ENCODE results near the gene SMC4.

Gene SMC4

DNA sequence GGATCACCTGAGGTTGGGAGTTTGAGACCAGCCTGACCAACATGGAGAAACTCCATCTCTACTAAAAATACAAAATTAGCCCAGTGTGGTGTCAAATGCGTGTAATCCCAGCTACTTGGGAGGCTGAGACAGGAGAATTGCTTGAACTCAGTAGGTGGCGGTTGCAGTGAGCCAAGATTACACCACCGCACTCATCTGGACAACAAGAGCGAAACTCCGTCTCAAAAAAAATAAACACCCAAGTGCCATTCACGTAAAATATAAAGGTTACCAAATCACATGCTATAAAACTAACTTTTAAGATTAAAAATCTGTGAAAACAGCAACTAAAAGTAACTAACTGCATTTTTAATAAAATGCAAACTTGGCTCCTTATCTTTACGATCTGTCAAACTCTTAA is 41.2 kb downstream of the SMC4 start:
- Histone ChIP-seq H3K4me3 (ENCODE audit: low read depth, low read length) (no peak overlapping the region), H3K27ac (no peak overlapping the region), H3K27me3 (ENCODE audit: control insufficient read depth, insufficient read depth, low read length) (no peaks in the 10 kb centered on the region), H3K9ac (no peak overlapping the region), H2AFZ (no peak overlapping the region), H3K4me1 (no peaks in the 10 kb centered on the region), H3K36me3 (ENCODE audit: control insufficient read depth, insufficient read depth, low read length) (no peaks in the 10 kb centered on the region), H3K4me2 (ENCODE audit: low read length) (no peak overlapping the region), H3K79me2 (no peaks in the 10 kb centered on the region), H3K9me3 (ENCODE audit: control insufficient read depth, low read length) (no peaks in the 10 kb centered on the region)
- TF ChIP-seq, protein P1, sequence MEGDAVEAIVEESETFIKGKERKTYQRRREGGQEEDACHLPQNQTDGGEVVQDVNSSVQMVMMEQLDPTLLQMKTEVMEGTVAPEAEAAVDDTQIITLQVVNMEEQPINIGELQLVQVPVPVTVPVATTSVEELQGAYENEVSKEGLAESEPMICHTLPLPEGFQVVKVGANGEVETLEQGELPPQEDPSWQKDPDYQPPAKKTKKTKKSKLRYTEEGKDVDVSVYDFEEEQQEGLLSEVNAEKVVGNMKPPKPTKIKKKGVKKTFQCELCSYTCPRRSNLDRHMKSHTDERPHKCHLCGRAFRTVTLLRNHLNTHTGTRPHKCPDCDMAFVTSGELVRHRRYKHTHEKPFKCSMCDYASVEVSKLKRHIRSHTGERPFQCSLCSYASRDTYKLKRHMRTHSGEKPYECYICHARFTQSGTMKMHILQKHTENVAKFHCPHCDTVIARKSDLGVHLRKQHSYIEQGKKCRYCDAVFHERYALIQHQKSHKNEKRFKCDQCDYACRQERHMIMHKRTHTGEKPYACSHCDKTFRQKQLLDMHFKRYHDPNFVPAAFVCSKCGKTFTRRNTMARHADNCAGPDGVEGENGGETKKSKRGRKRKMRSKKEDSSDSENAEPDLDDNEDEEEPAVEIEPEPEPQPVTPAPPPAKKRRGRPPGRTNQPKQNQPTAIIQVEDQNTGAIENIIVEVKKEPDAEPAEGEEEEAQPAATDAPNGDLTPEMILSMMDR (IDR thresholded peaks at IDR 0.05), result no peak

DNA sequence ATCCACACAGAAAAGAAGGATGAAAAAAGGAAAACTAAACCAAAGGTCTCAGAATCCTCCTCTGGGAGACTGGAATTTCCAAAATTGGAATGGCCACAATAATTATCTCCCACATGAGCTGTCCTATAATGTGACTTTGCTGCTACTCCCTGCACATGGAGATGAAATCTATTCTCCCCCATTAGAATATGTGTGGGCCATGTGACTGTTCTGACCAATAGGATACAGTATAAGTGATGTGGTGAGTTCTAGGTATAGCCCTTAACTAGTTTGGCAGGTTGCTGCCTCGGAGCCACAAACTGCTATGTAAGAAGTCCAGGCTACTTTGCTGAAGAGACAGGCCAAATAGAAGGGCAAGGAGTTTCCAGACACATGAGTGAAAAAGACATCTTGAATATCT is 45.0 kb downstream of the SMC4 start:
- no peaks in the 10 kb centered on the region for H3K79me2 ChIP-seq
- no peaks in the 10 kb centered on the region for H3K27me3 ChIP-seq (ENCODE audit: control insufficient read depth, insufficient read depth, low read length)
- H3K27ac ChIP-seq, result no peak overlapping the region
- no peak overlapping the region for H3K4me2 ChIP-seq (ENCODE audit: low read length)
- no peaks in the 10 kb centered on the region for H3K9me3 ChIP-seq (ENCODE audit: control insufficient read depth, low read length)
- H3K4me3 ChIP-seq (ENCODE audit: low read depth, low read length), result no peak overlapping the region
- no peak overlapping the region for H2AFZ ChIP-seq
- no peak overlapping the region for H3K9ac ChIP-seq
- no peaks in the 10 kb centered on the region for H3K36me3 ChIP-seq (ENCODE audit: control insufficient read depth, insufficient read depth, low read length)
- peaks cover 2% of the 10 kb centered on the region for H3K4me1 ChIP-seq
- TF ChIP-seq, protein P1 (IDR thresholded peaks at IDR 0.05), result no peak

DNA sequence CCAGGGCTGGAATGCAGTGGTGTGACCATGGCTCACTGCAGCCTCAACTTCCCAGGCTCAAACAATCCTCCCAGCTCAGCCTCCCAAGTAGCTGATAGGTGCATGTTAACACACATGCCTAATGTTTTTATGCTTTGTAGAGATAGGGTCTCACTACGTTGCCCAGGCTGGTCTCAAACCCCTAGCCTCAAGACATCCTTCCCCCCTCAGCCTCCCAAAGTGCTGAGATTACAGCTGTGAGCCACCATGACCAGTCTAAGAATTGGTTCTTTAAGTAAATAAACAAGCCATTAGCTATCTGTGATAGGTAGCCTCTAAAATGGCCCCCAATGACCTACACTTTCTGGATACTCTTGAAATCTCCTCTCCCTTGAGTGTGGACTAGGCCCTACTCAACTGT is 46.4 kb downstream of the SMC4 start:
- H3K4me3 ChIP-seq (ENCODE audit: low read depth, low read length), result no peak overlapping the region

DNA sequence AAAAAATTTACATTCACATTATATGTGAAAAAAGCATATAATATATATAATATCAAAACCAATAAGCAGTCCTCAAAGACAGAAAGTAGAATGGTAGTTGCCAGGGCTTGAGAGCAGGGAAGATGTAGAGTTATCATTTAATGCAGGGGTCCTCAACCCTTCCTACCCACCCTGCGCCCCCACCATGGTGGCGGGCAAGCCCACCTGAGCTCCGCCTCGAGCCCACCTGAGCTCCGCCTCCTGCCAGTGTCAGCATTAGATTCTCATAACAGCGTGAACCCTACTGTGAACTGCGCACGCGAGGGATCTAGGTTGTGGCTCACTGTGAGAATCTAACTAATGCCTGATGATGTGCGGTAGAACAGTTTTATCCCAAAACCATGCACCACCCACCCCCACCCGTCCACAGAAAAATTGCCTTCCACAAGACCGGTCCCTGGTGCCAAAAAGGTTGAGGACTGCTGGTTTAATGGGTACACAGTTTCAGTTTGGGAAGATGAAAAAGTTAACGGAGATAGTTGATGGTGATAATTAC is 47.1 kb downstream of the SMC4 start:
- TF ChIP-seq, protein P1 (IDR thresholded peaks at IDR 0.05), result no peak
- Histone ChIP-seq H2AFZ (no peak overlapping the region), H3K36me3 (ENCODE audit: control insufficient read depth, insufficient read depth, low read length) (no peaks in the 10 kb centered on the region), H3K9me3 (ENCODE audit: control insufficient read depth, low read length) (no peaks in the 10 kb centered on the region), H3K27ac (no peak overlapping the region), H3K27me3 (ENCODE audit: control insufficient read depth, insufficient read depth, low read length) (no peaks in the 10 kb centered on the region), H3K4me3 (ENCODE audit: low read depth, low read length) (no peak overlapping the region), H3K4me2 (ENCODE audit: low read length) (no peak overlapping the region), H3K4me1 (peaks cover 2% of the 10 kb centered on the region), H3K9ac (no peak overlapping the region), H3K79me2 (no peaks in the 10 kb centered on the region)

More for the DNA sequence above, 46.4 kb downstream of the SMC4 start:
- TF ChIP-seq, protein P1 (IDR thresholded peaks at IDR 0.05), result no peak
- H3K9ac ChIP-seq, result no peak overlapping the region
- no peak overlapping the region for H3K27ac ChIP-seq
- H2AFZ ChIP-seq, result no peak overlapping the region
- peaks cover 2% of the 10 kb centered on the region for H3K4me1 ChIP-seq
- no peaks in the 10 kb centered on the region for H3K36me3 ChIP-seq (ENCODE audit: control insufficient read depth, insufficient read depth, low read length)
- no peaks in the 10 kb centered on the region for H3K9me3 ChIP-seq (ENCODE audit: control insufficient read depth, low read length)
- no peaks in the 10 kb centered on the region for H3K79me2 ChIP-seq
- H3K4me2 ChIP-seq (ENCODE audit: low read length), result no peak overlapping the region
- no peaks in the 10 kb centered on the region for H3K27me3 ChIP-seq (ENCODE audit: control insufficient read depth, insufficient read depth, low read length)

DNA sequence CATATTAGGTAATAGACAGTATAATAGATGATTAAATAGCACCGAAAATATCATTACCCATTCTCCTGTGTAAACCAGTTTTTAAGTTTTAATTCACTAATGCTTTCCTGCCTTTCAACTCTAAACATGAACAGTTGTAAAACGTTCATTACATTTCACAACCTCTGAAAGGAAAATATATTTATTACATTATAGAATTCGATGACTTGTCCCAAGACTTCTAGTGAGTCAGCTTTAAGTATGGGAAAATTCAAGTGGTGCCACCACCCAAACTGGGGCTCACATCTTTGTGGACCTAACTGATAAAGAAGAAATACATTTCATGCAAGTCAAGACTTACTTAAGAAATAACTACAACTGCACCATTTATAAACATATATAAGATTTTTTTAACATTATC is 48.1 kb downstream of the SMC4 start:
- Histone ChIP-seq H3K27me3 (ENCODE audit: control insufficient read depth, insufficient read depth, low read length) (no peaks in the 10 kb centered on the region), H3K9ac (no peak overlapping the region), H3K4me3 (ENCODE audit: low read depth, low read length) (no peak overlapping the region), H3K27ac (no peak overlapping the region), H3K79me2 (no peaks in the 10 kb centered on the region), H2AFZ (no peak overlapping the region), H3K36me3 (ENCODE audit: control insufficient read depth, insufficient read depth, low read length) (no peaks in the 10 kb centered on the region), H3K4me1 (peaks cover 2% of the 10 kb centered on the region), H3K4me2 (ENCODE audit: low read length) (no peak overlapping the region), H3K9me3 (ENCODE audit: control insufficient read depth, low read length) (no peaks in the 10 kb centered on the region)
- TF ChIP-seq, protein P1 (IDR thresholded peaks at IDR 0.05), result no peak

Measured in parathyroid adenoma (tissue), 2 donors.